Measurements from ENCODE around the gene WFIKKN1.

Gene WFIKKN1

DNA sequence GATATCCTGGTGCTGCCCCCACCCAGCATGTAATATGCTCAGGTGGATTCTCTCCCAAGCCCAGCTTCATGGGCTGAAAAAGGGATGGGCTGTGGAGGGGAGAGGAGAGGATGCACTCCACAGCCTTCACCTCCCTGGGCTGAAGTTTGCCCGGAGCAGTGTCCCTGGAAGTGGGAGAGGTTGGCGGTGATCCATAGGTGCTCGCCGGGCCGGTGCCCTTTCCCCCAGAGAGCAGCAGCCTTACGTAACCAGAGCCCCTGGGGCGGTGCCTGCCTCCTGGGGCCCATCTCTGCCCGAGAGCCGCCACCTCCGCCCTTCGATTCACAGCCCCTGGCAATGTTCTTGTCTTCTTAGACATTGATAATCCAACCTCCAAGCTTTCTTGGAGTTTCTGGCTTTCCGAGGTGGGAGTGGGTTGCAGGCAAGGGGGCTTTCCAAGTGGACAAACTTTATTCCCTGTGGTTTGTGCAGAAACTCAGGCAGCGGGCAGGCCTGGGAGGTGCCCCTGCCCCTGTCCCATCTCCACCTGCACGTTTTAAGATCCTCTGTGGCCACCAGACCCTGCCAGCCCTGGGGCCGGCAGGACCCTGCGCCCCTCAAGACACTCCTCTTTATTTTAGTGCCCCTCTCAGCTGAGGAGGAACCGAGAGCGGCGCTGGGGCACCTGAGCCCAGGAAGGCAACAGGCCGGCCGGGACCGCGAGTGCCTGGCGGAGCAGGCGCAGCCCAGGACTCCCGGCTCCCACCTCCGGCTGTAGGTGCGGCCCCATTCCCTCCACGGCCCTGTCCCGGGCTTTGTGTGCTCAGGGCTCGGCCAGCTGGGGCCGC, 15.3 kb downstream of the WFIKKN1 start:
- Histone ChIP-seq H3K9me3 (ENCODE audit: low read length) (no peaks in the 10 kb centered on the region), H3K36me3 (ENCODE audit: insufficient read depth, low read length) (peaks cover 12% of the 10 kb centered on the region; the same call in 1 of the 2 replicates), H3K4me3 (ENCODE audit: low read depth, low read length, poor library complexity, severe bottlenecking) (peak overlapping the region; percentile 10), H3K4me2 (ENCODE audit: low read length) (peak overlapping the region; percentile 20; the same call in 1 of the 2 replicates), H3F3A (ENCODE audit: insufficient read depth, low read length) (no peaks in the 10 kb centered on the region), H3K27me3 (ENCODE audit: insufficient read depth, low read length) (no peaks in the 10 kb centered on the region), H3K9ac (ENCODE audit: low read length) (no peak overlapping the region), H3K4me1 (ENCODE audit: insufficient read depth, low read length, severe bottlenecking) (peaks cover 57% of the 10 kb centered on the region), H3K79me2 (ENCODE audit: insufficient read depth, low read length) (no peaks in the 10 kb centered on the region), H4K20me1 (ENCODE audit: insufficient read depth, low read length) (no peaks in the 10 kb centered on the region), H3K27ac (ENCODE audit: low read depth, low read length, poor library complexity, severe bottlenecking) (no peak overlapping the region), H2AFZ (ENCODE audit: low read length) (no peak overlapping the region), H3K9me2 (ENCODE audit: low read depth, low read length) (no peaks in the 10 kb centered on the region)
- no peak for TF ChIP-seq EZH2 (IDR thresholded peaks at IDR 0.05; ENCODE audit: borderline replicate concordance, low read length)
- TF ChIP-seq, protein P1, sequence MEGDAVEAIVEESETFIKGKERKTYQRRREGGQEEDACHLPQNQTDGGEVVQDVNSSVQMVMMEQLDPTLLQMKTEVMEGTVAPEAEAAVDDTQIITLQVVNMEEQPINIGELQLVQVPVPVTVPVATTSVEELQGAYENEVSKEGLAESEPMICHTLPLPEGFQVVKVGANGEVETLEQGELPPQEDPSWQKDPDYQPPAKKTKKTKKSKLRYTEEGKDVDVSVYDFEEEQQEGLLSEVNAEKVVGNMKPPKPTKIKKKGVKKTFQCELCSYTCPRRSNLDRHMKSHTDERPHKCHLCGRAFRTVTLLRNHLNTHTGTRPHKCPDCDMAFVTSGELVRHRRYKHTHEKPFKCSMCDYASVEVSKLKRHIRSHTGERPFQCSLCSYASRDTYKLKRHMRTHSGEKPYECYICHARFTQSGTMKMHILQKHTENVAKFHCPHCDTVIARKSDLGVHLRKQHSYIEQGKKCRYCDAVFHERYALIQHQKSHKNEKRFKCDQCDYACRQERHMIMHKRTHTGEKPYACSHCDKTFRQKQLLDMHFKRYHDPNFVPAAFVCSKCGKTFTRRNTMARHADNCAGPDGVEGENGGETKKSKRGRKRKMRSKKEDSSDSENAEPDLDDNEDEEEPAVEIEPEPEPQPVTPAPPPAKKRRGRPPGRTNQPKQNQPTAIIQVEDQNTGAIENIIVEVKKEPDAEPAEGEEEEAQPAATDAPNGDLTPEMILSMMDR (IDR thresholded peaks at IDR 0.05; ENCODE audit: low read length): no peak

DNA sequence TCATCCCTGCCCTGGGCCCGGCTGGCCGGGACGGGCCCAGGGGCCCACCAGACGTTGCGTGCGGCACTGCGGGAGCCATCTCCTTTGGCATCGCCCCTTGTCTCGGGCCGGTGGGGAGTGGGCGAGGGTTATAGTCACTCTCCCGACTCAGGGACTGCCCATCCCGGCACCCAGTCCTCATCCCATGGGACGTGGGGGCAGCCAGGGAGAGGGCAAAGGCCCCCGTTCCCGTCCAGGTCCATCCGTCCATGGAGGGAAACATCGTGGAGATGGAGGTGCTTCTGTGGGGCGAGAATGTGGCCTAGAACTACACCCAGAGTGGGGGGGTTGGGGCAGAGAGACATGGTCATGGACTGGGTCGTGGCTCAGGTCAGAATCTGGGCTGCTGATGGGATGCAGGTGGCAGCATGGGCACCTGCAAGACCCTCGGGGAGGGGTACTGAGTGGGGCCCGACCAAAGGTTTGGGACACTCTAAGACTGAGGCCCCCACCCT, 15.9 kb downstream of the WFIKKN1 start:
- no peak overlapping the region for H3K4me3 ChIP-seq (ENCODE audit: low read depth, low read length, poor library complexity, severe bottlenecking)
- no peaks in the 10 kb centered on the region for H4K20me1 ChIP-seq (ENCODE audit: insufficient read depth, low read length)
- H3K9me3 ChIP-seq (ENCODE audit: low read length): no peaks in the 10 kb centered on the region
- no peaks in the 10 kb centered on the region for H3K79me2 ChIP-seq (ENCODE audit: insufficient read depth, low read length)
- no peak overlapping the region for H3K9ac ChIP-seq (ENCODE audit: low read length)
- H3K4me1 ChIP-seq (ENCODE audit: insufficient read depth, low read length, severe bottlenecking): peaks cover 53% of the 10 kb centered on the region
- H3K27me3 ChIP-seq (ENCODE audit: insufficient read depth, low read length): no peaks in the 10 kb centered on the region
- H3K27ac ChIP-seq (ENCODE audit: low read depth, low read length, poor library complexity, severe bottlenecking): no peak overlapping the region
- no peaks in the 10 kb centered on the region for H3F3A ChIP-seq (ENCODE audit: insufficient read depth, low read length)
- peaks cover 12% of the 10 kb centered on the region; the same call in 1 of the 2 replicates for H3K36me3 ChIP-seq (ENCODE audit: insufficient read depth, low read length)
- H3K9me2 ChIP-seq (ENCODE audit: low read depth, low read length): no peaks in the 10 kb centered on the region
- H2AFZ ChIP-seq (ENCODE audit: low read length): no peak overlapping the region
- TF ChIP-seq, protein P1 (IDR thresholded peaks at IDR 0.05; ENCODE audit: low read length): no peak
- no peak for TF ChIP-seq EZH2 (IDR thresholded peaks at IDR 0.05; ENCODE audit: borderline replicate concordance, low read length)
- peak overlapping the region; percentile 20; the same call in 1 of the 2 replicates for H3K4me2 ChIP-seq (ENCODE audit: low read length)

GRCh38 chr16:647173-647902, 16.6 kb downstream of the WFIKKN1 start:
- Histone ChIP-seq H3K4me2 (ENCODE audit: low read length) (peak overlapping the region; percentile 99; the same call in 1 of the 2 replicates), H2AFZ (ENCODE audit: low read length) (no peak overlapping the region), H3K36me3 (ENCODE audit: insufficient read depth, low read length) (peaks cover 12% of the 10 kb centered on the region; the same call in 1 of the 2 replicates), H3K4me1 (ENCODE audit: insufficient read depth, low read length, severe bottlenecking) (peaks cover 52% of the 10 kb centered on the region), H3K4me3 (ENCODE audit: low read depth, low read length, poor library complexity, severe bottlenecking) (peak overlapping the region; percentile 88), H3K27ac (ENCODE audit: low read depth, low read length, poor library complexity, severe bottlenecking) (no peak overlapping the region), H3F3A (ENCODE audit: insufficient read depth, low read length) (no peaks in the 10 kb centered on the region), H3K79me2 (ENCODE audit: insufficient read depth, low read length) (no peaks in the 10 kb centered on the region), H3K9me3 (ENCODE audit: low read length) (no peaks in the 10 kb centered on the region), H3K27me3 (ENCODE audit: insufficient read depth, low read length) (no peaks in the 10 kb centered on the region), H4K20me1 (ENCODE audit: insufficient read depth, low read length) (no peaks in the 10 kb centered on the region), H3K9ac (ENCODE audit: low read length) (no peak overlapping the region; the same call in 1 of the 2 replicates), H3K9me2 (ENCODE audit: low read depth, low read length) (no peaks in the 10 kb centered on the region)
- TF ChIP-seq, protein P1 (IDR thresholded peaks at IDR 0.05; ENCODE audit: low read length): no peak
- no peak for TF ChIP-seq EZH2 (IDR thresholded peaks at IDR 0.05; ENCODE audit: borderline replicate concordance, low read length)
